Non-pigmented ciliary epithelial cell (primary cell): ENCODE data around the gene CD163L1.

ENCODE experiments used
- DNase-seq: peaks from one replicate; pipeline ENCODE4 v3.0.0-alpha.2; 2010; ENCODE audit warnings: low read depth

The CD163L1 gene

GRCh38 chr12:7322599-7322998 is 121.4 kb downstream of the CD163L1 start:
- DNase-seq, result no peak

DNA sequence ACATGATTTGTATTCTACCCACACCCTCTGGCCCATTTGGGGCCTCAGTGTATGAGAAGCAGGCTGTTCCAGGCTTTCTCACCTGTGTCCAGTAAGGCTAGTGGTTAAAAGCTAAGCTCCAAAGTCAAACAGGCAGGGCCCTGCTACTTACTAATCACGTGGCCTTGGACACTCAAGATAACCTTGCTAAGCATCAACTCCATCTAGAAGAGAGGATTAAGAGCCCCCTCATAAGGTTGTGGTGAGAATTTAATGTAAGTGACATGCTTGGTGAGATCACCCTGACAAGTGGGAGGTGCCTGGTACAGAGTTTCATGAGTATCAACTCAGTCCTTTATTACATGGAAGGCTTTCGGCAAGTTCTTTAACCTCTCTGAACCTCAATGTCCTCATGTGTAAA is 122.3 kb downstream of the CD163L1 start:
- DNase-seq, result no peak

DNA sequence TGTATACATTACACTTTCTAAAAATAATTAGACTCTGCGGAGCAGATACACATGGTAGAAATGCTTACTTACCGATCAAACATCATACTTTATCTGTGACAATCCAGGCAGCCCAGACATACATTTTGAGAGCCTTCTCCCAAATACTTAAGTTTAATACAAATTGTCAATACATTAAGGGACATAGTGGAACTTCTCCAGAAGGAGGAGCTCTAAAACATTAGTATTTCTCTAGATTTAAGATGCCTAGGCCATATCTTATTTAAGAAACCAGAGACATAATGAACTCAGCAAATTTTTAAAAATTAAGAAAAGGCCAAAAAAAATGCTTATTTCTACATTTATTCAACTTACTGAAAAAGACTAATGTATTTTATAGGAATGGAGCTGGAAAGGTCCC is 124.0 kb downstream of the CD163L1 start:
- DNase-seq, result no peak

- no peak for DNase-seq
These were observed 133.9 kb downstream of the CD163L1 start for GRCh38 chr12:7310070-7310469.
